Measurements from ENCODE around the gene CLIP1.
"Not testable (repeated sequence)": the region's sequence is repeated elsewhere in the genome, so short reads cannot be mapped to it uniquely, and the experiment has no call there.

Gene CLIP1

DNA sequence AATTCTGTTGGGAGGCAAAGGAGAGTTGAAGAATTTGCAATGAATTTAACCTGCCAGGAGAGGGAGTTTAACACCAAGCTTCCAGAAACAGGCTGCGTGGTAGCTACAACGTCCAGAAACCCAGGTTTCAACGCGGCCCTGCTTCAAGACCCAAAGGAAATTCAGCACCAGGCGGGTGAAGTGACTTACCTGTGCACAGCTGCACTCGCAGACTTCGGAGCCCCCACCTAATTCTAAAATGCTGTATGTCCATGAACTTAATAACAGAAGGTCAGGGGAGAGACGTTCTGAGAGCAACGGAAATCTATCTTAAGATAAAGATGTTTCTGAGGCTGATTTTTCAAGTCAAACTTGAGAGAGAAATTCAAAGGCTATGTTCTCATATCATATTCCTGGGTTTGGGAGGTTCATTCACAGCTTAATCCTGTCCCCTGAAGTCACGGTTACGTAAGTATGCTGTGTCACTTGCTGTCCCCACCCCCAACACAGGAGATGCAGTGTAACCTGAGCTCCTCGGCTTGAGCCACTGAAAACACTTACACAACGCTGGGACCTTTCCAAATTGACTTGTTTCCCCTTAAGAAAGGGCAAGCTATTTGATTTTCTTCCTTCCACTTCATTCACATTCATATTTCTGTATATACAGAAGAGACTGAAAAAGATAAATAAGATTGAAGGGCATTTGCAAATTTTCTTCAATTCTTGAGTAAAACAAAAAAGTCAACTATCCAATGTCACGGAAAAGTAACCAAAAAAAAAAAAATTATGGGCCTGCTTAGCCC, 22.7 kb downstream of the CLIP1 start:
- H3K27ac ChIP-seq (ENCODE audit: insufficient read depth, low read length, poor library complexity, severe bottlenecking): no peak overlapping the region
- H3K4me3 ChIP-seq (ENCODE audit: insufficient read depth, low read depth, low read length, poor library complexity, severe bottlenecking): no peak overlapping the region
- DNase-seq: peak in 2 of 3 donors; percentile 7 to 34
- H3K4me1 ChIP-seq (ENCODE audit: control insufficient read depth, insufficient read depth, low read length, poor library complexity, severe bottlenecking): no peaks in the 10 kb centered on the region
- H3K9me3 ChIP-seq (ENCODE audit: control insufficient read depth, low read length): no peaks in the 10 kb centered on the region
- no peaks in the 10 kb centered on the region for H3K36me3 ChIP-seq (ENCODE audit: control insufficient read depth, insufficient read depth, low read length)
- H3K27me3 ChIP-seq (replicated peaks; ENCODE audit: control insufficient read depth, insufficient read depth, low read length, poor library complexity, severe bottlenecking): no peaks in the 10 kb centered on the region

- no peaks in the 10 kb centered on the region for H3K9me3 ChIP-seq (ENCODE audit: control insufficient read depth, low read length)
- H3K27me3 ChIP-seq (replicated peaks; ENCODE audit: control insufficient read depth, insufficient read depth, low read length, poor library complexity, severe bottlenecking): no peaks in the 10 kb centered on the region
- no peaks in the 10 kb centered on the region for H3K36me3 ChIP-seq (ENCODE audit: control insufficient read depth, insufficient read depth, low read length)
- no peak for DNase-seq
- H3K4me1 ChIP-seq (ENCODE audit: control insufficient read depth, insufficient read depth, low read length, poor library complexity, severe bottlenecking): no peaks in the 10 kb centered on the region
- no peak overlapping the region for H3K4me3 ChIP-seq (ENCODE audit: insufficient read depth, low read depth, low read length, poor library complexity, severe bottlenecking)
- no peak overlapping the region for H3K27ac ChIP-seq (ENCODE audit: insufficient read depth, low read length, poor library complexity, severe bottlenecking)
Observed at GRCh38 chr12:122399254-122399591, 23.2 kb downstream of the CLIP1 start.

GRCh38 chr12:122397981-122398380, 24.5 kb downstream of the CLIP1 start:
- not testable (repeated sequence) for H3K36me3 ChIP-seq (ENCODE audit: control insufficient read depth, insufficient read depth, low read length); H3K4me1 ChIP-seq (ENCODE audit: control insufficient read depth, insufficient read depth, low read length, poor library complexity, severe bottlenecking); H3K4me3 ChIP-seq (ENCODE audit: insufficient read depth, low read depth, low read length, poor library complexity, severe bottlenecking); H3K27me3 ChIP-seq (replicated peaks; ENCODE audit: control insufficient read depth, insufficient read depth, low read length, poor library complexity, severe bottlenecking); H3K27ac ChIP-seq (ENCODE audit: insufficient read depth, low read length, poor library complexity, severe bottlenecking); DNase-seq; H3K9me3 ChIP-seq (ENCODE audit: control insufficient read depth, low read length)

DNA sequence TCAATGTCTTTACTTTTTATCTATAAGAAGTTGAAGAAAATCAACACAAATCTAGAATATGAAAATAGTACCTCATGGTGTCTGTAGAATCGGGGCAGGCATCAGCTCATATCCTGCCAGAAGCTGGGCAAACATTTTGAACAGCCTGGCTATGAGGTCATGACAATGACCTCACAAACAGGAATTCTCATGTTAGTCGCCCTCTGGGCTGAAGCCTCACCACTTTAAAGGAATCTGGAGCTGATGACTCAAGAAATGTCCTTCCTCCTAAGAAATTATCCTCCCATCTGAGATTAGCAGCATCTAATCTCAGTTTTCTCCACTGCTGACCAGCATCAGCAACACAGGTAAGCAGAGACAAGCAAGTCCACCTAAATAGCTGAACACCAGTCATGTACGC, 27.1 kb downstream of the CLIP1 start:
- Histone ChIP-seq H3K27me3 (replicated peaks; ENCODE audit: control insufficient read depth, insufficient read depth, low read length, poor library complexity, severe bottlenecking) (no peaks in the 10 kb centered on the region), H3K27ac (ENCODE audit: insufficient read depth, low read length, poor library complexity, severe bottlenecking) (no peak overlapping the region), H3K9me3 (ENCODE audit: control insufficient read depth, low read length) (no peaks in the 10 kb centered on the region), H3K4me3 (ENCODE audit: insufficient read depth, low read depth, low read length, poor library complexity, severe bottlenecking) (no peak overlapping the region), H3K4me1 (ENCODE audit: control insufficient read depth, insufficient read depth, low read length, poor library complexity, severe bottlenecking) (no peaks in the 10 kb centered on the region), H3K36me3 (ENCODE audit: control insufficient read depth, insufficient read depth, low read length) (no peaks in the 10 kb centered on the region)
- no peak for DNase-seq

DNA sequence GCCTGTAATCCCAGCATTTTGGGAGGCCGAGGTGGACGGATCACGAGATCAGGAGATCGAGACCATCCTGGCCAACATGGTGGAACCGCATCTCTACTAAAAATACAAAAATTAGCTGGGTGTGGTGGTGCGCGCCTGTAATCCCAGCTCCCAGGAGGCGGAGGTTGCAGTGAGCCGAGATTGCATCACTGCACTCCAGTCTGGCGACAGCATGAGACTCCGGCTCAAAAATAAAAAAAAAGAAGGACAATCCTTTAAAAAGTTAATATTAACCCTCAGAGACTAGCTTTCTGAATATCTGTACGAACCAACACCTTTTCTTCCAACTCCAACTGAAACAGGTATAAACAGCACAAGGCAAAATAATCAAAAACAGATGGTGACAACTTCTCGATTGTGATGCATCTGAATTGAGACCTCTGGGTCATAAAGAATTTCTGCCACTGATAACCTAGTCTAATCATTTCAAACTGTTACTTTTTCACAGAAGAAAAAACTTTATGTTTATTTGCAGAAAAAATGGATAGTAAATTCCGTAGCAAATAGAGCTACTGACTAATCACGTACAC, 27.8 kb downstream of the CLIP1 start:
- Histone ChIP-seq H3K9me3 (ENCODE audit: control insufficient read depth, low read length) (no peaks in the 10 kb centered on the region), H3K36me3 (ENCODE audit: control insufficient read depth, insufficient read depth, low read length) (no peaks in the 10 kb centered on the region), H3K4me3 (ENCODE audit: insufficient read depth, low read depth, low read length, poor library complexity, severe bottlenecking) (no peak overlapping the region), H3K27me3 (replicated peaks; ENCODE audit: control insufficient read depth, insufficient read depth, low read length, poor library complexity, severe bottlenecking) (no peaks in the 10 kb centered on the region), H3K4me1 (ENCODE audit: control insufficient read depth, insufficient read depth, low read length, poor library complexity, severe bottlenecking) (no peaks in the 10 kb centered on the region), H3K27ac (ENCODE audit: insufficient read depth, low read length, poor library complexity, severe bottlenecking) (no peak overlapping the region)
- DNase-seq: no peak

- Histone ChIP-seq H3K4me3 (ENCODE audit: insufficient read depth, low read depth, low read length, poor library complexity, severe bottlenecking) (no peak overlapping the region), H3K4me1 (ENCODE audit: control insufficient read depth, insufficient read depth, low read length, poor library complexity, severe bottlenecking) (no peaks in the 10 kb centered on the region), H3K36me3 (ENCODE audit: control insufficient read depth, insufficient read depth, low read length) (no peaks in the 10 kb centered on the region), H3K27me3 (replicated peaks; ENCODE audit: control insufficient read depth, insufficient read depth, low read length, poor library complexity, severe bottlenecking) (no peaks in the 10 kb centered on the region), H3K9me3 (ENCODE audit: control insufficient read depth, low read length) (no peaks in the 10 kb centered on the region), H3K27ac (ENCODE audit: insufficient read depth, low read length, poor library complexity, severe bottlenecking) (no peak overlapping the region)
- no peak for DNase-seq
Observed at GRCh38 chr12:122393817-122394216, 28.7 kb downstream of the CLIP1 start.

DNA sequence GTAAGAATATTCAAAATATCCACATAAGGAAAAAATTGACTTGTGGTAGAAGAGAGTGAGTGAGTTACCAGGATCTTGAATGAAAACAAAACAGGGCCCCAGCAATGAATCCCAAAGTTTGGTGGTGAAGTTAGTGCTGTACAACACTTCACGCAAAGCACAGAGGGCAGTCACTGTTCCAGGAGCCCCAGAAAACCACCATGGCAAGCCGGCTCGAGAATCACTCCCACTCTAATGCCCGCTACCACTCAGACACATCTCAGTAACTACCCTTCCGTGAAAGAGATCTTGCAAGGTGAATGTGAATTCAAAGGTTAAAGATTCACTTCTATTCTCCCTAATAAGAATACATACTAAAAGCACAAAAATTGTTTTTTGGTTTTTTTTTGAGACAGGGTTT, 30.1 kb downstream of the CLIP1 start:
- H3K27ac ChIP-seq (ENCODE audit: insufficient read depth, low read length, poor library complexity, severe bottlenecking): no peak overlapping the region

GRCh38 chr12:122389677-122390076, 32.8 kb downstream of the CLIP1 start:
- Histone ChIP-seq H3K9me3 (ENCODE audit: control insufficient read depth, low read length) (no peaks in the 10 kb centered on the region), H3K36me3 (ENCODE audit: control insufficient read depth, insufficient read depth, low read length) (no peaks in the 10 kb centered on the region), H3K4me1 (ENCODE audit: control insufficient read depth, insufficient read depth, low read length, poor library complexity, severe bottlenecking) (no peaks in the 10 kb centered on the region), H3K4me3 (ENCODE audit: insufficient read depth, low read depth, low read length, poor library complexity, severe bottlenecking) (no peak overlapping the region), H3K27me3 (replicated peaks; ENCODE audit: control insufficient read depth, insufficient read depth, low read length, poor library complexity, severe bottlenecking) (no peaks in the 10 kb centered on the region), H3K27ac (ENCODE audit: insufficient read depth, low read length, poor library complexity, severe bottlenecking) (no peak overlapping the region)
- DNase-seq: no peak

More for the DNA sequence above, 30.1 kb downstream of the CLIP1 start:
- Histone ChIP-seq H3K9me3 (ENCODE audit: control insufficient read depth, low read length) (no peaks in the 10 kb centered on the region), H3K36me3 (ENCODE audit: control insufficient read depth, insufficient read depth, low read length) (no peaks in the 10 kb centered on the region), H3K4me1 (ENCODE audit: control insufficient read depth, insufficient read depth, low read length, poor library complexity, severe bottlenecking) (no peaks in the 10 kb centered on the region), H3K4me3 (ENCODE audit: insufficient read depth, low read depth, low read length, poor library complexity, severe bottlenecking) (no peak overlapping the region), H3K27me3 (replicated peaks; ENCODE audit: control insufficient read depth, insufficient read depth, low read length, poor library complexity, severe bottlenecking) (no peaks in the 10 kb centered on the region)
- no peak for DNase-seq

DNA sequence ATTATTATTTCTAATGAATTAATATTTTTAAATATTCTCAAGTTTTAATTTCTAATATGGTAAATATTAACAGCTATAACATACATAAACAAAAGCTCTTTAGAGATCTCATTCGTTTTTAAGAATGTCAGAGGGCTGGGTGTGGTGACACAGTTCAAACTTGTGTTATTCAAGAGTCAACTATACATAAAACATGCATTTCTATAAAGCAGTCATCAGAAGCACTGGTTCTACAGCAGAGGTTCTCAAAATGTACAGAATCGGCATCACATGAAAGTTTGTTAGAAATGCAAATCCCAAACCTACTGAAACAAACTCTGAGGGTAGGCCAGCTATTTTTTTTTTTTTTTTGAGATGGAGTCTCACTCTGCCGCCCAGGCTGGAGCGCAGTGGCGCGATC, 34.6 kb downstream of the CLIP1 start:
- H3K4me3 ChIP-seq (ENCODE audit: insufficient read depth, low read depth, low read length, poor library complexity, severe bottlenecking): no peak overlapping the region
- H3K4me1 ChIP-seq (ENCODE audit: control insufficient read depth, insufficient read depth, low read length, poor library complexity, severe bottlenecking): no peaks in the 10 kb centered on the region
- no peak for DNase-seq
- H3K36me3 ChIP-seq (ENCODE audit: control insufficient read depth, insufficient read depth, low read length): no peaks in the 10 kb centered on the region
- H3K27ac ChIP-seq (ENCODE audit: insufficient read depth, low read length, poor library complexity, severe bottlenecking): no peak overlapping the region
- no peaks in the 10 kb centered on the region for H3K9me3 ChIP-seq (ENCODE audit: control insufficient read depth, low read length)
- no peaks in the 10 kb centered on the region for H3K27me3 ChIP-seq (replicated peaks; ENCODE audit: control insufficient read depth, insufficient read depth, low read length, poor library complexity, severe bottlenecking)

DNA sequence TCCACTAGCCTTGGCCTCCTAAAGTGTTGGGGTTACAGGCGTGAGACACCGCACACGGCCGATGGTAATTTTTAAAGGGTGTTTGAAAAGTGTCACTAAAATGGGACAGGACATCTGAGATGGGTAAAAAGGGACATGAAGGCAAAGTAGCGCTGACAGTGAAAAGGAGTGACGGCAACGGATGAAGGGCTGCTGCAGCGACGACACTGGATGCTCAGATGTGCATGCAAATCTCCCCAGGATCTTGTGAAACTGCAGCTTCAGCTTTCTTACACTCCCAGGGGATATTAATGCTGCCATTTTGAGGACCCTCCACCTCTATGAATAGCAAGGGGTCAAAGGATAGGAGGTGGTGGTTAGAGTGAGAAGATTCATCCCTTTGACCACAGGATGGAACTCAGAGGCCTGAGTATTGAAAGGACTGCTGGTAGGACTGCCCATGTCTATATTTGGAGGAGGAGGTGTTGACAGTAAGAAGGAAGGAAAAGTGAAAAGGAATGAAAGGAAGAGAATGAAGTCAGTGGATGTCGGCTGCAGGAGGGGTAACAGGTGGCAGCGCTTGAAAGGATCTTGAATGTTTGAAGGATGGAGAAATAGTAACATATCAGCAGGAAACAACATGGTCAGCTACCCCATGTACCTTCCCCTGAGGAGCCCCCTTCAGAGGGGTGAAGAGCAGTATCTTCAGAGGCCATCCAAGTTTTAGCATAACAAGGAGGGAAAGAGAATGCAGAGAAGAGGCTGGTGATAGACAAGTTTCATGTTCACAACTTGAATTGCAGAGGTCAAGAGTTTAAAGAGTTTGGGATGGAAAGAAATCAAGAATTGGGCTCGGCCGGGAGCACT, 37.1 kb downstream of the CLIP1 start:
- Histone ChIP-seq H3K9me3 (ENCODE audit: control insufficient read depth, low read length) (no peaks in the 10 kb centered on the region), H3K27me3 (replicated peaks; ENCODE audit: control insufficient read depth, insufficient read depth, low read length, poor library complexity, severe bottlenecking) (no peaks in the 10 kb centered on the region), H3K4me3 (ENCODE audit: insufficient read depth, low read depth, low read length, poor library complexity, severe bottlenecking) (no peak overlapping the region), H3K36me3 (ENCODE audit: control insufficient read depth, insufficient read depth, low read length) (no peaks in the 10 kb centered on the region), H3K27ac (ENCODE audit: insufficient read depth, low read length, poor library complexity, severe bottlenecking) (no peak overlapping the region), H3K4me1 (ENCODE audit: control insufficient read depth, insufficient read depth, low read length, poor library complexity, severe bottlenecking) (no peaks in the 10 kb centered on the region)
- no peak for DNase-seq

Data from effector memory CD4-positive, alpha-beta T cell (primary cell).